ENCODE results near the gene AGAP5. TPM values are rescaled to one million over a fixed set of nuclear protein-coding genes. Genes with fewer than 3 reads are reported as not detected.
"Not testable (repeated sequence)": the region's sequence is repeated elsewhere in the genome, so short reads cannot be mapped to it uniquely, and the experiment has no call there.

AGAP5 gene
- total and polyA plus RNA-seq, 2 of the 13 experiments (the other 11 are each of a cell fraction or from before 2014, with no cell fraction given), result 5.3 to 7.9 TPM

DNA sequence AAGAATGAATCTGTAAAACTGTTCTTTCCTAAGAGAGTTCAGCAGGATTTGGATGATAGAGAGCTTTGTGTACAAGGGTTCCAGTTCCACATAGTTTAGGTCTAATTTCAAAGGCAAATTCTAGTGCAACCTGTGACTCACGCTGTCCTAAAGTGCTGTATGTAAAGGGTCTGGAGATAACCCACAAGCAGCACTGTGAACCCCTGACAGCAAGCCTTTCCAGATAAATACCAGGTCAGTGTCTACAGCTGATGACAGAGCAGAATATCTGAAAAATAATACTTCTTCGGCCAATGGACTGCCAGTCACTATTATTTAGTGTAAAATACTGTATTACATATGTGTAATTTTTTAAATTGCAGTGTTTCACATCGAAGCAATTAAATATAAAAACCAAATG lies 16.0 kb upstream of the AGAP5 start (continued):
- TF ChIP-seq, protein P1, sequence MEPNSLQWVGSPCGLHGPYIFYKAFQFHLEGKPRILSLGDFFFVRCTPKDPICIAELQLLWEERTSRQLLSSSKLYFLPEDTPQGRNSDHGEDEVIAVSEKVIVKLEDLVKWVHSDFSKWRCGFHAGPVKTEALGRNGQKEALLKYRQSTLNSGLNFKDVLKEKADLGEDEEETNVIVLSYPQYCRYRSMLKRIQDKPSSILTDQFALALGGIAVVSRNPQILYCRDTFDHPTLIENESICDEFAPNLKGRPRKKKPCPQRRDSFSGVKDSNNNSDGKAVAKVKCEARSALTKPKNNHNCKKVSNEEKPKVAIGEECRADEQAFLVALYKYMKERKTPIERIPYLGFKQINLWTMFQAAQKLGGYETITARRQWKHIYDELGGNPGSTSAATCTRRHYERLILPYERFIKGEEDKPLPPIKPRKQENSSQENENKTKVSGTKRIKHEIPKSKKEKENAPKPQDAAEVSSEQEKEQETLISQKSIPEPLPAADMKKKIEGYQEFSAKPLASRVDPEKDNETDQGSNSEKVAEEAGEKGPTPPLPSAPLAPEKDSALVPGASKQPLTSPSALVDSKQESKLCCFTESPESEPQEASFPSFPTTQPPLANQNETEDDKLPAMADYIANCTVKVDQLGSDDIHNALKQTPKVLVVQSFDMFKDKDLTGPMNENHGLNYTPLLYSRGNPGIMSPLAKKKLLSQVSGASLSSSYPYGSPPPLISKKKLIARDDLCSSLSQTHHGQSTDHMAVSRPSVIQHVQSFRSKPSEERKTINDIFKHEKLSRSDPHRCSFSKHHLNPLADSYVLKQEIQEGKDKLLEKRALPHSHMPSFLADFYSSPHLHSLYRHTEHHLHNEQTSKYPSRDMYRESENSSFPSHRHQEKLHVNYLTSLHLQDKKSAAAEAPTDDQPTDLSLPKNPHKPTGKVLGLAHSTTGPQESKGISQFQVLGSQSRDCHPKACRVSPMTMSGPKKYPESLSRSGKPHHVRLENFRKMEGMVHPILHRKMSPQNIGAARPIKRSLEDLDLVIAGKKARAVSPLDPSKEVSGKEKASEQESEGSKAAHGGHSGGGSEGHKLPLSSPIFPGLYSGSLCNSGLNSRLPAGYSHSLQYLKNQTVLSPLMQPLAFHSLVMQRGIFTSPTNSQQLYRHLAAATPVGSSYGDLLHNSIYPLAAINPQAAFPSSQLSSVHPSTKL (CRISPR knock-in tag; IDR thresholded peaks at IDR 0.05), result peak; percentile 53; the same call in 1 of the 2 replicates

- H3K4me2 ChIP-seq (ENCODE audit: low read depth, low read length); FAIRE-seq; H3K79me2 ChIP-seq (ENCODE audit: insufficient read depth, low read length); H2AFZ ChIP-seq (ENCODE audit: low read length); CTCF ChIA-PET (ENCODE audit: low intra/inter-chr PET ratio, low total read pairs); DNase-seq (ENCODE audit: low spot score); H3K27me3 ChIP-seq (ENCODE audit: control insufficient read depth in 1 of 2, insufficient read depth in 2 of 2, low read length in 2 of 2); H4K20me1 ChIP-seq (ENCODE audit: insufficient read depth, low read length); BruUV-seq (replicated peaks); H3K9ac ChIP-seq (ENCODE audit: insufficient read depth, low read depth, low read length); H3K9me3 ChIP-seq (ENCODE audit: low read length); ATAC-seq; in situ Hi-C loops (cut with HindIII; ENCODE audit: extremely low pct_ligation_motif_present, low pct_unique_long_range_greater_than_20kb); POLR2A ChIA-PET; H3K4me3 ChIP-seq (replicated peaks in 1 of 3; ENCODE audit: insufficient read depth in 1 of 3, low read depth in 2 of 3, low read length in 3 of 3); H3K27ac ChIP-seq (ENCODE audit: extremely low read length, insufficient read depth, low read length); intact Hi-C loops (cut with micrococcal nuclease; ENCODE audit: unreplicated experiment): not testable (repeated sequence)
- Histone ChIP-seq H3K36me3 (replicated peaks in 1 of 2; ENCODE audit: control insufficient read depth in 1 of 2, insufficient read depth in 2 of 2, low read length in 2 of 2) (peaks cover 1 to 11% of the 10 kb centered on the region in 2 experiments; a peak in 4 of 5 replicates), H3K4me1 (ENCODE audit: insufficient read depth, low read length) (peaks cover 38% of the 10 kb centered on the region)
- WGBS (ENCODE audit: low lambda C conversion rate), result 98% methylated on average over 5 of the region's 5 CpGs
Measured at GRCh38 chr10:73711683-73712082, 13.8 kb upstream of the AGAP5 start.

DNA sequence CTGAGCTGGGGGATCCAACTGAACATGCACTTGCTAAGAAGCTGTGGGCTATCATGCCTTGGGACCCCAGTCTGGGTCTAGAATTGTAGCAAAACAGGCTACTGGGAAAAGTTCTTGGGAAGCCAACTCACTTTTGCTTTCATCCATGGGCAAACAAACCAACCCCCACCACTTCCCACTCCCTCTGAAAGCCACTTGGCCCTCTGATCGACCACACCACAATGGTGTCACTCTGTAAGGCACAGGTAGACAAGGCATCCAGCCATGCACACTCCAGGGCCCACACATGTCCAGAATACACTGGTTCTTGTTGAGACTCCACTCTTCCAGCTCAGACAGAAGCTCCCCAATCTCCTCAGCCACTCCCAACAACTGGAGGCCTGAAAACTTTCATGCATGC lies 10.2 kb upstream of the AGAP5 start:
- BruUV-seq (replicated peaks); H3K27me3 ChIP-seq (ENCODE audit: control insufficient read depth in 1 of 2, insufficient read depth in 2 of 2, low read length in 2 of 2); H3K4me2 ChIP-seq (ENCODE audit: low read depth, low read length); H3K9me3 ChIP-seq (ENCODE audit: low read length); DNase-seq (ENCODE audit: low spot score); H3K27ac ChIP-seq (ENCODE audit: extremely low read length, insufficient read depth, low read length); H3K79me2 ChIP-seq (ENCODE audit: insufficient read depth, low read length); POLR2A ChIA-PET; H3K4me3 ChIP-seq (replicated peaks in 1 of 3; ENCODE audit: insufficient read depth in 1 of 3, low read depth in 2 of 3, low read length in 3 of 3); in situ Hi-C loops (cut with HindIII; ENCODE audit: extremely low pct_ligation_motif_present, low pct_unique_long_range_greater_than_20kb); ATAC-seq; H4K20me1 ChIP-seq (ENCODE audit: insufficient read depth, low read length); intact Hi-C loops (cut with micrococcal nuclease; ENCODE audit: unreplicated experiment); CTCF ChIA-PET (ENCODE audit: low intra/inter-chr PET ratio, low total read pairs); FAIRE-seq; H2AFZ ChIP-seq (ENCODE audit: low read length); H3K36me3 ChIP-seq (replicated peaks in 1 of 2; ENCODE audit: control insufficient read depth in 1 of 2, insufficient read depth in 2 of 2, low read length in 2 of 2); H3K9ac ChIP-seq (ENCODE audit: insufficient read depth, low read depth, low read length): not testable (repeated sequence)
- peaks cover 29% of the 10 kb centered on the region for H3K4me1 ChIP-seq (ENCODE audit: insufficient read depth, low read length)
- 100% methylated on average over 1 of the region's 1 CpG for WGBS (ENCODE audit: low lambda C conversion rate)

DNA sequence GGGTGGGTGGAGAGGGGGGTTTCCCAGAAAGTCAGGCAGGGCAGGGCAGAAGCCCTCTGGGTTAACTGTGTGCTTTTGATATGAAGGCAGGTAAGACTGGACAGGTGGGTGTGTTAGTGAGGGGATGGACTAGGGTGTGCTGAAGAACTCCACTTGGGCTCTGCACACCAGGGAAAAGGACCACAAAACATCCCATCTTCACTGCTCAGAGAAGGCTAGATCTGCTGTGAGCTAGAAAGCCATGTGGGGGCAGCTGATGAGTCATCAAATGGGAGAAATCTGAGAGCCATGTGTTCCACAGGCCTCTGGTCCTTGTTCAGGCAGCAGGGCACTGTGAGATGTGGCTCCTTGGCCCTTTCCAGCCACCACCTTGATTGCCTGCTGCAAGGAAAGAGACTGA lies 9.7 kb upstream of the AGAP5 start:
- H3K4me3 ChIP-seq (replicated peaks in 1 of 3; ENCODE audit: insufficient read depth in 1 of 3, low read depth in 2 of 3, low read length in 3 of 3); H3K9me3 ChIP-seq (ENCODE audit: low read length); H3K79me2 ChIP-seq (ENCODE audit: insufficient read depth, low read length); H3K4me2 ChIP-seq (ENCODE audit: low read depth, low read length); BruUV-seq (replicated peaks); intact Hi-C loops (cut with micrococcal nuclease; ENCODE audit: unreplicated experiment); FAIRE-seq; H3K27me3 ChIP-seq (ENCODE audit: control insufficient read depth in 1 of 2, insufficient read depth in 2 of 2, low read length in 2 of 2); H3K36me3 ChIP-seq (replicated peaks in 1 of 2; ENCODE audit: control insufficient read depth in 1 of 2, insufficient read depth in 2 of 2, low read length in 2 of 2); DNase-seq (ENCODE audit: low spot score); H4K20me1 ChIP-seq (ENCODE audit: insufficient read depth, low read length); ATAC-seq; H3K9ac ChIP-seq (ENCODE audit: insufficient read depth, low read depth, low read length); CTCF ChIA-PET (ENCODE audit: low intra/inter-chr PET ratio, low total read pairs); in situ Hi-C loops (cut with HindIII; ENCODE audit: extremely low pct_ligation_motif_present, low pct_unique_long_range_greater_than_20kb); H2AFZ ChIP-seq (ENCODE audit: low read length); POLR2A ChIA-PET; H3K27ac ChIP-seq (ENCODE audit: extremely low read length, insufficient read depth, low read length): not testable (repeated sequence)
- H3K4me1 ChIP-seq (ENCODE audit: insufficient read depth, low read length), result peaks cover 24% of the 10 kb centered on the region; the same call in 1 of the 2 replicates

Measured in HepG2 (cell line).